Stimulated activated CD8-positive, alpha-beta memory T cell treated with anti-CD3 and anti-CD28 coated beads, Interleukin-15, amount 100 ng/mL, for 1 hour (primary cell): ENCODE measurements around the gene FAM171A1.
"Not testable (repeated sequence)": the region's sequence is repeated elsewhere in the genome, so short reads cannot be mapped to it uniquely, and the experiment has no call there.

Source experiments
- DNase-seq: peaks from one replicate; pipeline ENCODE4 v3.0.0-alpha.2; 2020; ENCODE audit warnings: low read depth

FAM171A1 gene

GRCh38 chr10:15344256-15344875, 26.7 kb downstream of the FAM171A1 start:
- DNase-seq: no peak

- no peak for DNase-seq
Observed at GRCh38 chr10:15342970-15343369, 28.1 kb downstream of the FAM171A1 start.

- no peak for DNase-seq
Observed at GRCh38 chr10:15341502-15342128, 29.5 kb downstream of the FAM171A1 start.

GRCh38 chr10:15339892-15340291, 31.2 kb downstream of the FAM171A1 start:
- DNase-seq: no peak

GRCh38 chr10:15337441-15337923, 33.6 kb downstream of the FAM171A1 start:
- not testable (repeated sequence) for DNase-seq

- DNase-seq: no peak
Observed at GRCh38 chr10:15336211-15336610, 34.9 kb downstream of the FAM171A1 start.

GRCh38 chr10:15335508-15335907, 35.6 kb downstream of the FAM171A1 start:
- no peak for DNase-seq

GRCh38 chr10:15334650-15335323, 36.3 kb downstream of the FAM171A1 start:
- DNase-seq: no peak

- no peak for DNase-seq
Observed at GRCh38 chr10:15333909-15334649, 37.0 kb downstream of the FAM171A1 start.

GRCh38 chr10:15333181-15333580, 37.9 kb downstream of the FAM171A1 start:
- DNase-seq: not testable (repeated sequence)

- no peak for DNase-seq
Observed at GRCh38 chr10:15331461-15331860, 39.6 kb downstream of the FAM171A1 start.

- DNase-seq: no peak
Observed at GRCh38 chr10:15329437-15329836, 41.7 kb downstream of the FAM171A1 start.

GRCh38 chr10:15325944-15326284, 45.2 kb downstream of the FAM171A1 start:
- no peak for DNase-seq

GRCh38 chr10:15325243-15325943, 45.7 kb downstream of the FAM171A1 start:
- no peak for DNase-seq

- no peak for DNase-seq
Observed at GRCh38 chr10:15324611-15325010, 46.5 kb downstream of the FAM171A1 start.

GRCh38 chr10:15324113-15324512, 47.0 kb downstream of the FAM171A1 start:
- DNase-seq: no peak

GRCh38 chr10:15322356-15322755, 48.7 kb downstream of the FAM171A1 start:
- no peak for DNase-seq

GRCh38 chr10:15321431-15322341, 49.4 kb downstream of the FAM171A1 start:
- no peak for DNase-seq

- DNase-seq: no peak
Observed at GRCh38 chr10:15320522-15321203, 50.4 kb downstream of the FAM171A1 start.

GRCh38 chr10:15320118-15320517, 51.0 kb downstream of the FAM171A1 start:
- DNase-seq: no peak
